Heart right ventricle (tissue), 16 donors: ENCODE data around the gene PRKCE. TPM values are rescaled to one million over a fixed set of nuclear protein-coding genes. Genes with fewer than 3 reads are reported as not detected.

Experiments used
- ATAC-seq, 8 donors: fragments of 200-7000 bp; cut with Tn5 transposase; one replicate each; pipeline ENCODE4 v1.9.1; 2020; ENCODE audit warnings: mild to moderate bottlenecking in 8 of 8, moderate library complexity in 8 of 8, moderate number of reproducible peaks in 1 of 8
- DNase-seq, 2 donors: peaks; one replicate each; pipeline ENCODE4 v3.0.0-alpha.2; 2020
- H3K27ac ChIP-seq, 10 donors: fragments of 200-600 bp; sonication (generic) in 2 of 10; one replicate each; pipeline versions ENCODE4 v1.5.0 to v1.8.0; 2020 to 2022; ENCODE audit warnings: mild to moderate bottlenecking in 3 of 10
- H3K27me3 ChIP-seq, 7 donors: fragments of 200-600 bp; one replicate each; pipeline ENCODE4 v1.8.0; 2021 to 2022; ENCODE audit warnings: mild to moderate bottlenecking in 2 of 7
- H3K36me3 ChIP-seq, 9 donors: fragments of 200-600 bp; sonication (generic) in 1 of 9; one replicate each; pipeline versions ENCODE4 v1.5.0 to v1.8.0; 2020 to 2022; ENCODE audit warnings: mild to moderate bottlenecking in 2 of 9
- H3K4me1 ChIP-seq, 9 donors: fragments of 200-600 bp; sonication (generic) in 1 of 9; one replicate each; pipeline versions ENCODE4 v1.5.0 to v1.8.0; 2020 to 2022; ENCODE audit warnings: mild to moderate bottlenecking in 4 of 9
- H3K4me3 ChIP-seq, 10 donors: fragments of 200-600 bp; sonication (generic) in 2 of 10; one replicate each; pipeline versions ENCODE4 v1.5.0 to v1.8.0; 2020 to 2022; ENCODE audit warnings: mild to moderate bottlenecking in 7 of 10, moderate library complexity in 2 of 10
- H3K9me3 ChIP-seq, 11 donors: fragments of 200-600 bp in 10 of 11; sonication (generic) in 2 of 11; one replicate each; pipeline versions ENCODE4 v1.5.0 to v1.8.0; 2013 to 2022; ENCODE audit warnings: mild to moderate bottlenecking in 2 of 11, control low read depth in 1 of 11, moderate library complexity in 1 of 11
- CTCF ChIP-seq, 9 donors: fragments of 200-600 bp; sonication (generic) in 2 of 9; IDR thresholded peaks; one replicate each; pipeline versions ENCODE4 v1.5.0 to v1.8.0; 2021 to 2022; ENCODE audit warnings: antibody characterized with exemption in 9 of 9, mild to moderate bottlenecking in 5 of 9, moderate library complexity in 1 of 9
- WGBS, 2 donors: extraction: QIAGEN DNeasy Blood & Tissue Kit; methylation state at CpG; one replicate each; pipeline ENCODE4 v1.1.7; 2013; ENCODE audit warnings: inconsistent platforms in 1 of 2; 5-methylcytosine and 5-hydroxymethylcytosine counted together
- intact Hi-C, 10 donors: fragments of 100-400 bp; cut with DNase I; formaldehyde crosslinking; loops; one replicate each; pipeline versions ENCODE4 v1.11.1 to v1.14.2; 2022
- polyA plus RNA-seq, 2 donors: library from polyadenylated mRNA; stranded (reverse); fragments of 200-250 nt; gene quantifications; one replicate each; pipeline ENCODE4 v1.2.3, GENCODE V29; 2013
- total RNA-seq, 10 donors: library from RNA; stranded (reverse); fragmentation: NEBNext Ultra II Directional in 3 of 10; extraction: Animal tissue kit (Norgen Biotek cat#: 25700) in 3 of 10; gene quantifications; one replicate each; pipeline versions ENCODE4 v1.2.1 to v1.2.4, GENCODE V29; 2021 to 2023
- donor health status: Arrhythmogenic right ventricular cardiomyopathy.
- donor health status: ischemic (EF 13 %, LVEDD 7.1; RV severe dilation, severe dysfunction).
- donor health status: healthy with polysubstance abuse.
- donor health status: DM: no; HTN: yes; CAD: no.
- donor health status: DM: no; HTN: no; CAD: no.
- donor health status: ischemic (EF 25% LVEDD 6.9; RV normal size, moderate dysfunction).
- donor health status: ischemic (EF 25% LVEDD 5.7; RV mildly dilated, moderate dysfunction).
- donor health status: healthy.
- donor health status: DM: yes; HTN: yes; CAD: no.
- donor health status: Ischemic cardiomyopathy.
- donor health status: ischemic (EF 35%, LVEDD 5.7; RV mildly dilated, moderate dysfunction).
- donor health status: nonischemic (EF 11% LVEDD 7.7; RV severe dilation, severe dysfunction).
- donor health status: DM: yes; HTN: yes; CAD: no.
- donor health status: PGD.
- donor health status: ischemic (EF 29% LVEDD 5.4; RV normal size, mild dysfunction).
- donor health status: nonischemic (EF 23%, LVEDD 6.1; RV moderate dilation, normal function).

Gene PRKCE
- total and polyA plus RNA-seq, 12 donors: 3.7 to 22.7 (median 16.7) TPM

DNA sequence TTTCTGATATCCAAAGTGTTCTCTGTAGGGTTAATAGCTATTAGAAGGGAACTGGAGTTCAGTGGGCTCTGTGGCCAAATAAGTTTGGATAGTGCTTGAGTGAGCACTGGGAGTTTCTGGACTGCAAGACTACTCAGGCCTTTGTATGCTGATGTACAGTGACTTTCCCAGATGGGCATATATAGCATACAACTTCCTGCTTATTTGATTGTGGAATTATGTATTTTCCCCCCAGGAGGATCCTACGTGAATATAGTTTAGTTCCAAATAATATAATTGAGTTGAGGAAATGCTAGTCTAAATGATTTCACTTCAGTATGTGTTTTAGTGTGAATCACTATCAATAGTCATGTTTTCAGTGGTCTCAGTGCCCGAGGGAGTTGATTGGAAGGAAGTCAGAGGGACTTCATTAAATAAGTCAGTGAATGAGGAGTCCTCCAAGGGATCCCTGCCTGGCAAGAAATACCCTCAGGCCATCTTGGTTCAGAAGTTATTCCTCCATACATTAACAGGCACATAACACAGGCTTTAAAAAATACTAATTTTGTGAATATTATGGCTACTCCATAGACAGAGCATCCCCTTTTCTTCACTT lies 251.4 kb downstream of the PRKCE start:
- Histone ChIP-seq H3K4me1 (peaks cover 0 to 32% (median 18%) of the 10 kb centered on the region in 9 donors), H3K36me3 (no peaks in the 10 kb centered on the region), H3K9me3 (no peaks in the 10 kb centered on the region), H3K4me3 (no peak overlapping the region), H3K27ac (no peak overlapping the region), H3K27me3 (no peaks in the 10 kb centered on the region)
- DNase-seq: no peak
- TF ChIP-seq CTCF (IDR thresholded peaks at IDR 0.05): no peak
- intact Hi-C loops: no loop called here
- ATAC-seq: no peak
- 62 to 74% methylated on average over 2 of the region's 2 CpGs for WGBS, 2 donors

- Histone ChIP-seq H3K27ac (no peak overlapping the region), H3K27me3 (no peaks in the 10 kb centered on the region), H3K36me3 (no peaks in the 10 kb centered on the region), H3K4me3 (no peak overlapping the region), H3K9me3 (no peaks in the 10 kb centered on the region), H3K4me1 (peaks cover 0 to 23% (median 5%) of the 10 kb centered on the region in 9 donors)
- intact Hi-C loops: no loop called here
- TF ChIP-seq CTCF (IDR thresholded peaks at IDR 0.05): no peak
- DNase-seq: no peak
- peak in 1 of 8 donors; percentile 18 for ATAC-seq
- 79 to 88% methylated on average over 15 of the region's 15 CpGs for WGBS, 2 donors
Measured at GRCh38 chr2:45904267-45904945, 252.9 kb downstream of the PRKCE start.

GRCh38 chr2:45904946-45905631 lies 253.6 kb downstream of the PRKCE start:
- DNase-seq: no peak
- peak in 2 of 8 donors; percentile 34 to 43 for ATAC-seq
- no peak overlapping the region for H3K4me3 ChIP-seq
- H3K27ac ChIP-seq: no peak overlapping the region
- no peaks in the 10 kb centered on the region for H3K9me3 ChIP-seq
- no peak for TF ChIP-seq CTCF (IDR thresholded peaks at IDR 0.05)
- peaks cover 0 to 26% (median 4%) of the 10 kb centered on the region in 9 donors for H3K4me1 ChIP-seq
- H3K36me3 ChIP-seq: no peaks in the 10 kb centered on the region
- WGBS, 2 donors: 81 to 86% methylated on average over 8 of the region's 8 CpGs
- H3K27me3 ChIP-seq: no peaks in the 10 kb centered on the region
- intact Hi-C loops: no loop called here

- 96 to 98% methylated on average over 5 of the region's 5 CpGs for WGBS, 2 donors
- no peak for ATAC-seq
- no peak overlapping the region for H3K4me3 ChIP-seq
- peaks cover 0 to 26% (median 4%) of the 10 kb centered on the region in 9 donors for H3K4me1 ChIP-seq
- DNase-seq: no peak
- H3K27ac ChIP-seq: no peak overlapping the region
- H3K36me3 ChIP-seq: no peaks in the 10 kb centered on the region
- no peak for TF ChIP-seq CTCF (IDR thresholded peaks at IDR 0.05)
- H3K27me3 ChIP-seq: no peaks in the 10 kb centered on the region
- no peaks in the 10 kb centered on the region for H3K9me3 ChIP-seq
- intact Hi-C loops: no loop called here
Measured at GRCh38 chr2:45905632-45905958, 254.1 kb downstream of the PRKCE start.
